ENCODE results near the gene MRTO4. TPM values are rescaled to one million over a fixed set of nuclear protein-coding genes. Genes with fewer than 3 reads are reported as not detected.

MRTO4 gene
- total and polyA plus RNA-seq, 2 of the 13 experiments (the other 11 are each of a cell fraction or from before 2014, with no cell fraction given) = 28.1 to 59.2 TPM

DNA sequence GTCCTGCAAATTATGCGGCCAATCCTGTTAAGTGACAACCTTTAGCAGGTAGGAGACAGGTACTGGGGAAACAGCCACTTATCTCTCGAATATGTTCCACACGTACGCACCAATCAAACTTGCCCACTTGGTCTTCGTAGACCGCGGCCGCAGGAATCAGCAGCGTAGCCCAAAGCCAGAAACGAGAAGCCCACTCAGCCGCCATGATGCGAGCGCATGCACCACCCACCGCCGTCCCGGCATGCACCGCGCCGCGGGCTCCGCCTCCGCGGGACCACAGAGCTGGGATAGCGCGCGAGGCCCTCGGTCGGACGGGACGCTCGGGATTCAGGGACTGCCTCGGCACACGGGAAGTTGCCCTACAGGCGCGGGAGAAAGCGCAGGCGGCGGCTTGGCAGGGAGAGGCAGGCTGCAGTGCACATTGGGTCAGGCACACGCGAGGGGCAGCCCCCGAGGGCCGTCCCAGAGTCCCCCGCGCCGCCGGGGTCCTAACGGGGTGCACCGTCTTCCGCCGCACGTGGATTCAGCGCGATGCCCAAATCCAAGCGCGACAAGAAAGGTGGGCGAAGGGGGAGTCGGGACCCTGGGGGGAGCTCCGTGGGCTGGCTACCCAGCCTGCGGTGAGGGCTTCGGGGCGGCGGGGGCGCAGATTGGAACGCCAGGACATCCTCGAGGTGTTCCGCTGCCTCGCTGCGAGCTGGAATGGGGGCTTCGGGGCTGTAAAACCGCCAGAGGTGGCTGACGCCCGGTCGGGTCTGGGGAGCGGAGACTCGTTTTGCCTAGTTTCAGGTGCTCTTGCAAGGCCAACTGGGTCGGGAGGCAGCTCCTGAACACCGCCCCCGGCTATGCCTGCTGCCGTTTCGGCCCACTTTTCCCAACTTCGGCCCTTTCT lies at the start of gene MRTO4, which contains the start of gene EMC1 (continued):
- TF ChIP-seq, protein P1, sequence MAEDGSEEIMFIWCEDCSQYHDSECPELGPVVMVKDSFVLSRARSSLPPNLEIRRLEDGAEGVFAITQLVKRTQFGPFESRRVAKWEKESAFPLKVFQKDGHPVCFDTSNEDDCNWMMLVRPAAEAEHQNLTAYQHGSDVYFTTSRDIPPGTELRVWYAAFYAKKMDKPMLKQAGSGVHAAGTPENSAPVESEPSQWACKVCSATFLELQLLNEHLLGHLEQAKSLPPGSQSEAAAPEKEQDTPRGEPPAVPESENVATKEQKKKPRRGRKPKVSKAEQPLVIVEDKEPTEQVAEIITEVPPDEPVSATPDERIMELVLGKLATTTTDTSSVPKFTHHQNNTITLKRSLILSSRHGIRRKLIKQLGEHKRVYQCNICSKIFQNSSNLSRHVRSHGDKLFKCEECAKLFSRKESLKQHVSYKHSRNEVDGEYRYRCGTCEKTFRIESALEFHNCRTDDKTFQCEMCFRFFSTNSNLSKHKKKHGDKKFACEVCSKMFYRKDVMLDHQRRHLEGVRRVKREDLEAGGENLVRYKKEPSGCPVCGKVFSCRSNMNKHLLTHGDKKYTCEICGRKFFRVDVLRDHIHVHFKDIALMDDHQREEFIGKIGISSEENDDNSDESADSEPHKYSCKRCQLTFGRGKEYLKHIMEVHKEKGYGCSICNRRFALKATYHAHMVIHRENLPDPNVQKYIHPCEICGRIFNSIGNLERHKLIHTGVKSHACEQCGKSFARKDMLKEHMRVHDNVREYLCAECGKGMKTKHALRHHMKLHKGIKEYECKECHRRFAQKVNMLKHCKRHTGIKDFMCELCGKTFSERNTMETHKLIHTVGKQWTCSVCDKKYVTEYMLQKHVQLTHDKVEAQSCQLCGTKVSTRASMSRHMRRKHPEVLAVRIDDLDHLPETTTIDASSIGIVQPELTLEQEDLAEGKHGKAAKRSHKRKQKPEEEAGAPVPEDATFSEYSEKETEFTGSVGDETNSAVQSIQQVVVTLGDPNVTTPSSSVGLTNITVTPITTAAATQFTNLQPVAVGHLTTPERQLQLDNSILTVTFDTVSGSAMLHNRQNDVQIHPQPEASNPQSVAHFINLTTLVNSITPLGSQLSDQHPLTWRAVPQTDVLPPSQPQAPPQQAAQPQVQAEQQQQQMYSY (CRISPR knock-in tag; IDR thresholded peaks at IDR 0.05) = no peak
- no peak; the same call in 1 of the 2 replicates for TF ChIP-seq NKX3-1 (CRISPR knock-in tag; IDR thresholded peaks at IDR 0.05)
- TF ChIP-seq ZNF121 (CRISPR knock-in tag; IDR thresholded peaks at IDR 0.05) = no peak
- TF ChIP-seq ZKSCAN1 (IDR thresholded peaks at IDR 0.05; ENCODE audit: low read length) = no peak
- TF ChIP-seq ZBTB7B (CRISPR knock-in tag; IDR thresholded peaks at IDR 0.05) = peak; percentile 74; the same call in 1 of the 2 replicates
- TF ChIP-seq FOXP1 (IDR thresholded peaks at IDR 0.05) = no peak
- no peak for TF ChIP-seq FOXP1 (CRISPR knock-in tag; IDR thresholded peaks at IDR 0.05)
- TF ChIP-seq ZNF878 (CRISPR knock-in tag; IDR thresholded peaks at IDR 0.05) = no peak
- peak; percentile 66; the same call in 1 of the 2 replicates for TF ChIP-seq ZNF761 (CRISPR knock-in tag; conservative IDR thresholded peaks at IDR 0.05)
- peak; percentile 87 for TF ChIP-seq ZNF883 (CRISPR knock-in tag; IDR thresholded peaks at IDR 0.05; ENCODE audit: not compliant biosample characterization)
- peak; percentile 91 for TF ChIP-seq SRY (CRISPR knock-in tag; IDR thresholded peaks at IDR 0.05)
- no peak for TF ChIP-seq HMG20A (CRISPR knock-in tag; IDR thresholded peaks at IDR 0.05; ENCODE audit: borderline replicate concordance)
- TF ChIP-seq, protein P2, sequence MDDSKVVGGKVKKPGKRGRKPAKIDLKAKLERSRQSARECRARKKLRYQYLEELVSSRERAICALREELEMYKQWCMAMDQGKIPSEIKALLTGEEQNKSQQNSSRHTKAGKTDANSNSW (CRISPR knock-in tag; IDR thresholded peaks at IDR 0.05; ENCODE audit: borderline replicate concordance) = peak; percentile 97; the same call in 1 of the 2 replicates
- 0 out of 2 replicates have a peak, but pooled peaks have one; percentile 23 for TF ChIP-seq ZNF567 (CRISPR knock-in tag; IDR thresholded peaks at IDR 0.05; ENCODE audit: borderline replicate concordance)
- no peak for TF ChIP-seq ZNF160 (CRISPR knock-in tag; IDR thresholded peaks at IDR 0.05)
- TF ChIP-seq, protein P3, sequence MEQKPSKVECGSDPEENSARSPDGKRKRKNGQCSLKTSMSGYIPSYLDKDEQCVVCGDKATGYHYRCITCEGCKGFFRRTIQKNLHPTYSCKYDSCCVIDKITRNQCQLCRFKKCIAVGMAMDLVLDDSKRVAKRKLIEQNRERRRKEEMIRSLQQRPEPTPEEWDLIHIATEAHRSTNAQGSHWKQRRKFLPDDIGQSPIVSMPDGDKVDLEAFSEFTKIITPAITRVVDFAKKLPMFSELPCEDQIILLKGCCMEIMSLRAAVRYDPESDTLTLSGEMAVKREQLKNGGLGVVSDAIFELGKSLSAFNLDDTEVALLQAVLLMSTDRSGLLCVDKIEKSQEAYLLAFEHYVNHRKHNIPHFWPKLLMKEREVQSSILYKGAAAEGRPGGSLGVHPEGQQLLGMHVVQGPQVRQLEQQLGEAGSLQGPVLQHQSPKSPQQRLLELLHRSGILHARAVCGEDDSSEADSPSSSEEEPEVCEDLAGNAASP (CRISPR knock-in tag; IDR thresholded peaks at IDR 0.05; ENCODE audit: borderline replicate concordance) = peak; percentile 38; the same call in 1 of the 2 replicates
- no peak for TF ChIP-seq ZBTB21 (CRISPR knock-in tag; IDR thresholded peaks at IDR 0.05)
- TF ChIP-seq ZNF619 (CRISPR knock-in tag; IDR thresholded peaks at IDR 0.05) = 0 out of 2 replicates have a peak, but pooled peaks have one; percentile 12
- TF ChIP-seq ZNF329 (CRISPR knock-in tag; IDR thresholded peaks at IDR 0.05; ENCODE audit: low read depth) = peak; percentile 70
- TF ChIP-seq POGZ (CRISPR knock-in tag; IDR thresholded peaks at IDR 0.05) = peak; percentile 74
- TF ChIP-seq SMARCC2 (IDR thresholded peaks at IDR 0.05) = no peak
- peak; percentile 91 for TF ChIP-seq ZNF879 (CRISPR knock-in tag; IDR thresholded peaks at IDR 0.05)
